GM12878 (cell line): ENCODE results near the gene LMOD3.

ENCODE experiments used
- GABPA ChIP-seq: IDR thresholded peaks from 2 replicates; pipeline ENCODE4 v1.6.1; 2014; ENCODE audit warnings: antibody characterized with exemption, low read depth, mild to moderate bottlenecking, inconsistent platforms
- GATAD2B ChIP-seq: fragments of 450-650 bp; conservative IDR thresholded peaks from 2 replicates; pipeline ENCODE4 v1.6.1; 2017; ENCODE audit warnings: low read depth, mild to moderate bottlenecking, moderate library complexity
- PML ChIP-seq: IDR thresholded peaks from 2 replicates; pipeline ENCODE4 v1.6.1; 2012; ENCODE audit warnings: low read length, inconsistent platforms
- POLR2A ChIP-seq: IDR thresholded peaks from 2 replicates; pipeline ENCODE4 v1.6.1; 2011; ENCODE audit warnings: low read depth, mild to moderate bottlenecking, low read length
- TBL1XR1 ChIP-seq: IDR thresholded peaks from 2 replicates; pipeline ENCODE4 v1.6.1; 2012; ENCODE audit warnings: low read depth, low read length, improper control_type of control experiment
- TCF12 ChIP-seq: IDR thresholded peaks from 2 replicates; pipeline ENCODE4 v1.6.1; 2011; ENCODE audit warnings: low read depth, mild to moderate bottlenecking, low read length
- TF ChIP-seq, protein P1 (sequence below), 3 experiments: IDR thresholded peaks in 2 of 3; conservative IDR thresholded peaks in 1 of 3; 2 replicates each; pipeline ENCODE4 v1.5.1; 2011; ENCODE audit warnings: low read depth in 3 of 3, low read length in 3 of 3, mild to moderate bottlenecking in 3 of 3, control low read depth in 2 of 3, moderate library complexity in 2 of 3, inconsistent platforms in 1 of 3, mixed read lengths in 1 of 3; ENCODE audit not compliant: control insufficient read depth in 2 of 3, insufficient read depth in 1 of 3; ENCODE audit errors: extremely low read depth in 1 of 3

- TF ChIP-seq GATAD2B (no peak), PML (no peak), POLR2A (no peak), GABPA (no peak), TCF12 (no peak), TBL1XR1 (no peak)
- TF ChIP-seq, protein P1, sequence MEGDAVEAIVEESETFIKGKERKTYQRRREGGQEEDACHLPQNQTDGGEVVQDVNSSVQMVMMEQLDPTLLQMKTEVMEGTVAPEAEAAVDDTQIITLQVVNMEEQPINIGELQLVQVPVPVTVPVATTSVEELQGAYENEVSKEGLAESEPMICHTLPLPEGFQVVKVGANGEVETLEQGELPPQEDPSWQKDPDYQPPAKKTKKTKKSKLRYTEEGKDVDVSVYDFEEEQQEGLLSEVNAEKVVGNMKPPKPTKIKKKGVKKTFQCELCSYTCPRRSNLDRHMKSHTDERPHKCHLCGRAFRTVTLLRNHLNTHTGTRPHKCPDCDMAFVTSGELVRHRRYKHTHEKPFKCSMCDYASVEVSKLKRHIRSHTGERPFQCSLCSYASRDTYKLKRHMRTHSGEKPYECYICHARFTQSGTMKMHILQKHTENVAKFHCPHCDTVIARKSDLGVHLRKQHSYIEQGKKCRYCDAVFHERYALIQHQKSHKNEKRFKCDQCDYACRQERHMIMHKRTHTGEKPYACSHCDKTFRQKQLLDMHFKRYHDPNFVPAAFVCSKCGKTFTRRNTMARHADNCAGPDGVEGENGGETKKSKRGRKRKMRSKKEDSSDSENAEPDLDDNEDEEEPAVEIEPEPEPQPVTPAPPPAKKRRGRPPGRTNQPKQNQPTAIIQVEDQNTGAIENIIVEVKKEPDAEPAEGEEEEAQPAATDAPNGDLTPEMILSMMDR (IDR thresholded peaks at IDR 0.05 in 2 of 3, conservative IDR thresholded peaks at IDR 0.05 in 1 of 3; ENCODE audit: control insufficient read depth in 2 of 3, extremely low read depth in 1 of 3, insufficient read depth in 1 of 3, low read depth in 3 of 3, low read length in 3 of 3) = no peak
Observed at GRCh38 chr3:69099576-69099975, 22.8 kb downstream of the LMOD3 start.
